ENCODE data around the gene CTBP2.

Gene CTBP2

GRCh38 chr10:125124907-125125306 lies 35.5 kb downstream of the CTBP2 start:
- DNase-seq = no peak

- DNase-seq = no peak
Measured at GRCh38 chr10:125124115-125124487, 36.3 kb downstream of the CTBP2 start.

GRCh38 chr10:125123476-125124114 lies 36.8 kb downstream of the CTBP2 start:
- DNase-seq = no peak

GRCh38 chr10:125122566-125122965 lies 37.8 kb downstream of the CTBP2 start:
- no peak for DNase-seq

GRCh38 chr10:125121003-125121402 lies 39.4 kb downstream of the CTBP2 start:
- DNase-seq = no peak

DNA sequence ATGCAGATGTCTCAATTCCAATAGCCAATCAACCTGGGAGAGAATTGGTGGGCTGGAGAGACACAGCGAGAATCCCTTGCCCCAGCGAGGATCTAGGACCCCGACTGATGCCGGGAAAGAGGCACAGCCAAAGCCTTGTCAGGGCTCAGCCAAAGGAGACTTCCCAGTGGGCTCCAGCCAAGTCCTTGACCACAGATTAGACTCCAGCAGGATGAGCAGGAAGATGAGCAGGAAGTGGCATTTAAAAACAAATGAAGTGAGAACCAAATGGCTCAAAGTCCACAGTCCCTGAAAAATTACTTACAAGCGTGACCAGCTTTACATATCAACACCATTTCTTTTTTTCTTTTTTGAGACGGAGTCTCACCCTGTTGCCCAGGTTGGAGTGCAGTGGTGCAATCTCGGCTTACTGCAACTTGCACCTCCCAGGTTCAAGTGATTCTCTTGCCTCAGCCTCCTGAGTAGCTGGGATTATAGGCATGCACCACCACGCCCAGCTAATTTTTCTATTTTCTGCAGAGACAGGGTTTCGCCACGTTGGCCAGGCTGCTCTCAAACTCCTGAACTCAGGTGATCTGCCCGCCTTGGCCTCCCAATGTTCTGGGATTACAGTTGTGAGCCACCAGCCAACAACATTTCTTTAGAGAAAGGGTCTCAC lies 40.2 kb downstream of the CTBP2 start:
- no peak for DNase-seq

GRCh38 chr10:125118701-125119100 lies 41.7 kb downstream of the CTBP2 start:
- DNase-seq = no peak

DNA sequence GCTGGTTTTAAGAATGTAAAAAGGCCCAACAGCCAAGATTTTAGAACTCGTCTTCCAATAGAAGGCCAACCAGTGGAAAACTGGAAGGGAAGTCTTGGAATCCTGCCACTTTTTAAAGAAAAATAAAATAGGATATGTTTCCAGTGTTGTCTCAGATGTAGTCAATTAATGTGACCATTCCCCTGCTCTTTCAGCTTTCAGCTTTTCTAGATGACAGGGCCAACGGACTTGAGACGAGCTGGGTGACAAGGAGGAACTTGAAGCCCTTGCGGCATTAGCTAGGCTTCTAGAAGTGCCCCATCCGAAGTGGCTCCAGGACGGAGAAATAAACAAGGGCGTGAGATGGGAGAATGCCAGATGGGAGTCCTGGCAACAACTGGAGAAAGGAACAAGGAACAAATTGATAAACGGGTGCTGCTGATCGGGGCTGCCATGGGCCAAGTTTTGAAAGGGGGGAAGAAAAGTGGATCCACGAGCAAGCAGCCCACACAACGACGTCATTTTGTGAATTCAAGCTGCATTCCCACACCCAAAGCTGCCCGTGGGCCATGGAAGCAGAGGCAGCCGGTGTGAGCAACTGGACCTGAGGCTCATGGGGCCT lies 42.3 kb downstream of the CTBP2 start:
- no peak for DNase-seq

DNA sequence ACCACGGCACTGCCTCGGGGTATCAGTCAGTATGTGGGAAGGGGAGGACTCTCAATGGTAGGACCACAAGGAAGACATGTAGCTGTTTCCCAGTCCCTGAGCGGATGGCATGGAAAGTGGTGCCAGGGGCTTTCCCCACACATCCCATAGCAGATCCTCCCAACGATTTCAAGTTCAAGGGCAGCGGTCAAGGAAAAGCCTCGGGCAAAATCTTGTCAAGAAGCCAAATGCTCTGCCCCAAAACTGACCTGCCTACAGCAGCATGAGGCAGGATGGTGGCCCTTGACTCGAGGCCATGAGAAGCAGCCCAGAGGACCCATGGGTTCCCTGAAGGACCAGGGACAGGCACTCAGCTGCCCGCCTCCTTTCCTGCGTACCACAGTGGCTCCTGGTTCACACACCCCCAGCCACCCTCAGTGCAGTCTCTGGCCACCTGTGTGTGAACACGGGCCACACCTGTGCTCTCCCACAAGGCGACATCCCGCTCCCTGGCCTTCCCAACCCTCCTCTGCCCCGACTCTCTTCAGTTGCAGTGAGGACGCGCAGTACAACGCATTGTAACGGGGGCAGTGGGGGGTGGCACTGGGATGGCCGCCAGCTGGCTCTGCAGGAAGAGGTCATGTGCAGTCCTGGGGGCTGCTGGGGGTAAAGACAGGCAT lies 43.6 kb downstream of the CTBP2 start:
- no peak for DNase-seq

DNA sequence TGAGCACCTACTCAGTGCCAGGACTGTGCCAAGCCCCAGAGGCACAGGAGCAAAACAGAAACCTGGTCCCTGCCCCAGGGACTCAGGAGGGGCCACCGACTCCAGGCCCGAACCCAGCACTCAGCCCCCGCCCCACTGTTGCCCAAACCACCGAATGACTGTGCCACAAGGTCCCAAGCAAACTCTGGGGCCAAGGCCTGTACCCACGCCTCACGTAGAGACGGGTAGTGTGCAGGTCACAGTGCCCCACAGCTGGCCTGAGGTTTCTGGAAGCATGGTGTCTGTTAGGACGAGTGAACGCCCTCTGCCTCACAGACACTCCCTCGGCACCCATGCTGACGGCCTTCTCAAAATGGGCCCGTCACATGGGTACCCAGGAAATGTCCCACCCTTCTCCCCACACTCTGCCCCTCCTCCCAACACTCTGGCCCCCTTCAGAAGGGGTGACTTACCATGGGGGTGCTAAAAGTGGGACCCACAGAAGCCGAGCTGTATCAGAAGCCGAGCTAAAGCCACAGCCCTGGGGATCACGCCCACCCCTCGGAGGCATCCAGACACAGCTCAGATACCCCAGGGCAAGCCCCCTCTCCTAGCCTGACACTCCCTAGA lies 44.2 kb downstream of the CTBP2 start:
- no peak for DNase-seq

DNA sequence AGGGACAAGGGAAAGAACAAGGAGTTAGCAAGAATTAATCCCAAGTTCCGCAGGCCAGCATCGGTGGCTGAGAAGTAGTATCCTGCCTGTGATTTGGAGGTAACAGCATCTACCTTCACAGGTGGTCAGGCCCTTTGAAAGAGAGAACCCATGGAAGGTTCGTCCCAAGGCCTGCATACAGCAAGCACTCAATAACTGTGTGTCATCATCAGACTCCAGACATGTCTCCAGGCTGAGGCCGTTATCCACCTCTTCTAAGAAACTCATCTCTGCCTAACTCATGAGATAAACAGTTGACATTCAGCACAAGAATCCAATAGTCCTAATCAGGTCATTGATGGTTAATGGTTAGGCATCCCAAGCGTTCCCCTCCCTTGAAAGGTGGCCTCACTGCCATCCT lies 45.0 kb downstream of the CTBP2 start:
- DNase-seq = no peak

DNA sequence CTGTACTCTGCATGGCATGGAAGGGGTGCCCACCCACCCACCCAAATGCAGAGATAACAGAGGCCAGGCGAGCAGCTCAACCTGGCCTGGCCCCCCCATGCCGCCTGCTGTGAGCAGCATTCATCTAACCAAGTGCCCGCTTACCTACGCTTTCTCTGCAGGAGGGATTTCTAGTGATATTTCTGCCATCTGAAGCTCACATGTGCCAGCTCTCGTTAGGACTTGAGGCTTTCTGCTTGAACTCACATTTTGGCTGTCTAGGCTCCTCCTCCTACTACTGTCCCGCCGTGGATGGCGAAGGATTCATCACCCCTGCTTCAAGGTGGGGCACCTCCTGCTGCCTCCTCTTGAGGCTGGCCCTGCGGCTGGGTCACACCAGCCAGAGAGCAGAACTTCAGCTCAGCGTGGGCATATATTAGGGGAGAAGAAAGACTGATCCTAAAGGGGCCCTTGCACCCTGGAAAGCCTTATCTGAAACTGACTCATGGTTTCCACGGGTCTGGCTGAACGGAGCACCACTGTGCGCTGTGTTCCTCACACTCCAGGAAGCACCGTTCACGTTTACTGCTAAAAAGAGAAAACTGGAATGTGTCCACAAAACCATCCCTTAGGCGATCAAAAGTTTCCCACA lies 45.5 kb downstream of the CTBP2 start:
- DNase-seq = no peak

GRCh38 chr10:125113691-125114371 lies 46.5 kb downstream of the CTBP2 start:
- DNase-seq = no peak

DNA sequence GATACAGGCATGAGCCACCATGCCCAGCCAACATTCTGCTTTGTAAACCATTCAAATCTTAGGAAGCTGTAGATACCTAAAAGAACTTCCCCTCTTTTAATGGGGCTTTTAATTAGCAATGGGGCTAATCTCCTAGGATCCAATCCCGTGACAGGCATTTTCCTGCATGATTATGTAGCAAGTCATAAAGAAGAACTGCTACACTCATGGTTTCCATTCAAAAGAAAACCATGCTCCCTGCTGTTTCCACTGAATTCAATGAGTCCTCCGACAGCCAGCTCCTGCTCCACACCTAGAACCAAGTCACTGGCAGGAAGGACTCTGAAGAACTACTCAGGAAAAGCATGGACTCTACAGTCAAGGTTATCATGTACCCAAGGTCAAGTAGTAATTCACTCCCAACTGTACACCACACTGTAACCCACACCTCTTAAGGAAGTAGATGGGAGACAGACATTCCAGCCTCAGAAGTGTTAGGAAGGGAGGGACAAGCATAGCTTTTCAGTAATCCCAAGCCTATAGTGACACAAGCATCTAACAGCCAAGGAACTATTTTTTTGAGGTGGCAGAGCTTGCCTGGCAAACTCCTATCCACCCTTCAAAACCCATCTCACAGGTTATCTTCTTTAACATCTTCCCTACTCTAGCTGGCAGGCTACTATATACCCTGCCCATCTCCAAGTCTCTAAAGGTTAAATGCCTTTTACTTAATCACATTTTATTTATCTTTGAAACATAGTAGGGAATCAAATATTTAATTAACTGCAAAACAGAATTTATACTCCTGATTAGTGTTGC lies 47.5 kb downstream of the CTBP2 start:
- DNase-seq = no peak

DNA sequence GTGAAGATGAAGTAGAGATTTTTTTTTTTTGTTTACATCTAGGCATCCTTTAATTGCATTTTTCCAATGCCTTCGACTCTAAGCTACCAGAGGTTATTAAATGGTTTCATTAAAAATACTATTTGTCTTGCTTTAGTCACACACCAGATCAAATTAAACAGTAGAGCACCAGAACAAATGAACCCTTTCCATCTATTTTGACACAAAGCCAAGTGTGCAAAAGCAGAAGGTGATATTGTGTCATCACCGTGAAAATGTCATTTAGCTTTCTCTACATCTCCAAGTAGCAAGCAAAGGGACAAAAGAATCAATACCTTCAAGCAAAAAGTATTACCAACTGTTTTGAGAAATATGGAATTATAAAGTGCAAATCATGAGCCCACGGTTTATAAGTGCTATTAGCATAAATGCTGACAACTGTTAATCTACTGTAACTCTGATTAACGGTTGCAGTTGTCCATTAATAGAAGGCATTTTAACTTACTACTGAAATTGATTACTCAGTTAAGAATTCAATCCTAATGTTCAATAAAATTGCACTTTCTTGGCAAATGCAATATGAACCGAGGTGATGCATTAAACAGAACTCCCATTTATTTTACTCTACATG lies 49.1 kb downstream of the CTBP2 start:
- DNase-seq = no peak

- no peak for DNase-seq
Measured at GRCh38 chr10:125107965-125108580, 52.3 kb downstream of the CTBP2 start.

- DNase-seq = no peak
Measured at GRCh38 chr10:125107166-125107949, 53.0 kb downstream of the CTBP2 start.

DNA sequence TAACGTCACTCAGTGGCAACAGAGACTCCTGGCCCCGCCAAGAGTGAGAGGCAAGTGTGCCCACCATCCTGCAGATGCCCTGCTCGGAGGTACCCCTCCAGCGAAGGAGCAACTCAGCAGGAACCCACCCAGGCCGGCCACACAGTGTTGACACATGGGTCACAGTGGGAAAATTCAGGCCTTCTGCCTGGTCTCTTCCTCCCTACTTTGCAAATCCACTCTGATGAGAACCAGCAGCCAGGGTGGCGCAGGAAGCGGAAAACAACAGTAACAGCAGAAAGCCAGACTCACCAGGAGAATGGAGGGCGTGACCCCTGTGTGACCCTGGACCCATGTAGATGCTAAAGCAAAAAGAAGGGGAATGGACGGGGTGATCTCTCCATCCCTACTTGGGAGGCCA lies 53.8 kb downstream of the CTBP2 start:
- no peak for DNase-seq

GRCh38 chr10:125105706-125106255 lies 54.6 kb downstream of the CTBP2 start:
- DNase-seq = no peak

DNA sequence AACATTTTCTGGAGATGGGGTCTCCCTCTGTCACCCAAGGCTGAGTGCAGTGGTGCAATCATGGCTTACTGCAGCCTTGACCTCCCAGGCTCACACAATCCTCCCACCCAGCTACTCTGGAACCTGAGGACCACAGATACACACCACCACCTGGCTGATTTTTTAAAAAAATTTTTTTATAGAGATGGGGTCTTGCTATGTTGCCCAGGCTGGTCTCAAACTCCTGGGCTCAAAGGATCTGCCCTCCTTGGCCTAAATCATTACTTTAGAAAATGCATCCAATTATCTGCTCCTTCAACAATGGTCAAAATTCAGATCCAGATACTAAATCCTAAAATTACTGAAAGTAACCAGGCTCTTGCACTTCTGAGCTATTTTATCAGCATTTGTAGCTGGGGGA lies 55.2 kb downstream of the CTBP2 start:
- no peak for DNase-seq
